ENCODE results near the gene GRAP. TPM values are rescaled to one million over a fixed set of nuclear protein-coding genes. Genes with fewer than 3 reads are reported as not detected.
A peak's percentile ranks its signal among the peaks of the same experiment; 100 is the strongest.

The GRAP gene
- total RNA-seq, 1 donor from 2014 or later = not detected

- FAIRE-seq = peak; percentile 77
Measured at GRCh38 chr17:18974407-18975149, 72.2 kb downstream of the GRAP start.

GRCh38 chr17:18971801-18972200 lies 75.0 kb downstream of the GRAP start:
- TF ChIP-seq CTCF (IDR thresholded peaks at IDR 0.05; ENCODE audit: insufficient read depth, low read length, severe bottlenecking) = no peak
- FAIRE-seq (no peak), DNase-seq (ENCODE audit: low read depth) (no peak)
- Histone ChIP-seq H3K36me3 (ENCODE audit: control insufficient read depth, insufficient read depth, low read length) (peaks cover 21% of the 10 kb centered on the region), H3K4me3 (ENCODE audit: low read depth, low read length) (no peak overlapping the region), H3K27me3 (ENCODE audit: control insufficient read depth, insufficient read depth, low read length) (no peaks in the 10 kb centered on the region)

More at GRCh38 chr17:18974407-18975149, 72.2 kb downstream of the GRAP start:
- DNase-seq (ENCODE audit: low read depth) = peak; percentile 75
- no peak for TF ChIP-seq CTCF (IDR thresholded peaks at IDR 0.05; ENCODE audit: insufficient read depth, low read length, severe bottlenecking)
- no peak overlapping the region for H3K4me3 ChIP-seq (ENCODE audit: low read depth, low read length)
- no peaks in the 10 kb centered on the region for H3K27me3 ChIP-seq (ENCODE audit: control insufficient read depth, insufficient read depth, low read length)
- peaks cover 43% of the 10 kb centered on the region for H3K36me3 ChIP-seq (ENCODE audit: control insufficient read depth, insufficient read depth, low read length)

Other genes starting within 250 kb of the GRAP start
- gene PRPSAP2, start 188.8 kb downstream of the GRAP start, total RNA-seq = 36.9 and 46.5 TPM in 2 replicates
- 0.13 TPM in 1 of 2 replicates, not detected in the other for gene SLC5A10, start 94.8 kb downstream of the GRAP start, total RNA-seq
- gene FAM83G, start 42.2 kb downstream of the GRAP start, total RNA-seq = 28.4 and 35.5 TPM in 2 replicates
- not detected in 2 replicates for gene GRAPL, start 80.6 kb upstream of the GRAP start, total RNA-seq
- gene EPN2, start 190.4 kb upstream of the GRAP start, total RNA-seq = 13.7 and 23.3 TPM in 2 replicates

All from bronchial epithelial cell (primary cell).